NCI-H146 treated with DMSO at 0.1 percent for 48 hours (cell line): ENCODE measurements around the gene U2AF1L4.
A peak's percentile ranks its signal among the peaks of the same experiment; 100 is the strongest.
"Not testable (repeated sequence)": the region's sequence is repeated elsewhere in the genome, so short reads cannot be mapped to it uniquely, and the experiment has no call there.

Source experiments
- DNase-seq: peaks from one replicate; lab custom pipeline; 2025; ENCODE audit not compliant: unreplicated experiment; lab: John Stamatoyannopoulos, UW

Gene U2AF1L4

DNA sequence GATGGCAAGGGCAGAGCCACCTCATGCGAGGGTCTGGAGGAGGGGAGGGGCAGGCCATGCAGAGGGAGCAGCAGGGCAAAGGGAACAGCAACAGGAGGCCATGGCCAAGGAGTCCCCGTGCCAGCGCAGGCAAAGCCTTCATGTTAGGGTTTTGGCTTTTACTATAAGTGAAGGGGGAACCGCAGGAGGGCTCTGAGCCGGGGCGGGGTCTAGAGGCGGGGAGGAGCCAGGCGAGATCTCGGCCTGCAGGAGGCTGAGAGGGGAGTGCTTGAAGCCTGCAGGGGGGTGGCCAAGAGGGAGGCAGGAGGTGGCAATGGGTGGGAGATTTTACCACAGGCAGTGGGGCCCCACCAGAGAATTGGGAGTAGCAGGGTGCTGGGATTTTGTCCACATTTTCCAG is 36.4 kb upstream of the U2AF1L4 start:
- DNase-seq, result no peak

GRCh38 chr19:35780717-35781116 is 35.5 kb upstream of the U2AF1L4 start:
- no peak for DNase-seq

- no peak for DNase-seq
Measured at GRCh38 chr19:35780058-35780457, 34.8 kb upstream of the U2AF1L4 start.

DNA sequence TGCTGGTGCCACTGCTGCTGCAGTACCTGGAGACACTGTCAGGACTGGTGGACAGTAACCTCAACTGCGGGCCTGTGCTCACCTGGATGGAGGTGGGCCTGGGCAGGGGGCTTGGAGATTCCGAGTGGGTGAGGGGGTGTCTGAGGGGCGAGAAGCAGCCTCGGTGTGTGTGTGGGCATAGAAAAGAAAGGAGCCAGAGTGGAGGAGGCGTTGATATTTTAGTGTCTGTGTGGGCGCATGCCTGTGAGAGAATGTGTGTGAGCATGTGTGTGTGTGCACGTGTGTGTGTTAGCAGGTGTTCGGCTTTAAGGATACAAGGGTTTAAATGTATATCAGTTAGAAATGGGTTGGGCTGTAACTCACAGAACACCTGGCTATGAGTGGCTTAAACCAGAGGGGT is 33.8 kb upstream of the U2AF1L4 start:
- no peak for DNase-seq

GRCh38 chr19:35777961-35778360 is 32.7 kb upstream of the U2AF1L4 start:
- DNase-seq, result no peak

DNA sequence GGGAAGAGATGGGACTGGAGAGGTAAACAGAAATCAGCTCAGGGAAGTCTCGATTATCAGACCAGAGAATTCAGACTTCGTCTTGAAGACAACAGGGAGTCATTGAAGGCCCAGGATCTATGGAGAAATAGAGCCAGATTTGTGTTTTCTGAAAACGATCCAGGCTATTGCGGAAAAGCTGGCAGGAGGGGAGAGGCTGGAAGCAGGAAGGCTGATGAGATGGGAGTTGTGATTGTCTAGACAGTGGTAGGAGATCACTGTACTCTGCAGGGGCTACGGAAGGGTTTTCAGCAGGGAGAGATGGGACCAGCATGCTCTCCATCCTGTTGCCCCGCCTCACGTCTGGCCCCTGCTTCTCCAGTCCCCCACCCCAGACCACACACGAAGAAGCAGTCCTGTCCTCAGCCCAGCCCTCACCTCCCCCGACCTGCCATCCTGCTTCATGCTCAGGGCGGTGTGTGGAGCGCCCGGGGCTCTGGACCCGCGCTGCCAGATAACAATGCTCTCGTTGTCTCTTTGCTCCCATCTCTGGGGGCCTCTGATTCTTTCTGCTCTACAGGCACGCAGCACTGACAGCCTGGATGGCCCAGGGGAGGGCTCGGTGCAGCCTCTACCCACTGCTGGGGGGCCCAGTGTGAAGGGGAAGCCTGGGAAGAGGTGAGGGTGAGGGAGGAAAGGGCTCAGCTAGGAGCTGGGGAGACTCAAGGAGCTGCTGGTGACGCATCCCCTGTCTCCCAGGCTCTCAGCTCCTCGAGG is 32.0 kb upstream of the U2AF1L4 start:
- DNase-seq, result no peak

- DNase-seq, result no peak
Measured at GRCh38 chr19:35776102-35776788, 31.0 kb upstream of the U2AF1L4 start.

DNA sequence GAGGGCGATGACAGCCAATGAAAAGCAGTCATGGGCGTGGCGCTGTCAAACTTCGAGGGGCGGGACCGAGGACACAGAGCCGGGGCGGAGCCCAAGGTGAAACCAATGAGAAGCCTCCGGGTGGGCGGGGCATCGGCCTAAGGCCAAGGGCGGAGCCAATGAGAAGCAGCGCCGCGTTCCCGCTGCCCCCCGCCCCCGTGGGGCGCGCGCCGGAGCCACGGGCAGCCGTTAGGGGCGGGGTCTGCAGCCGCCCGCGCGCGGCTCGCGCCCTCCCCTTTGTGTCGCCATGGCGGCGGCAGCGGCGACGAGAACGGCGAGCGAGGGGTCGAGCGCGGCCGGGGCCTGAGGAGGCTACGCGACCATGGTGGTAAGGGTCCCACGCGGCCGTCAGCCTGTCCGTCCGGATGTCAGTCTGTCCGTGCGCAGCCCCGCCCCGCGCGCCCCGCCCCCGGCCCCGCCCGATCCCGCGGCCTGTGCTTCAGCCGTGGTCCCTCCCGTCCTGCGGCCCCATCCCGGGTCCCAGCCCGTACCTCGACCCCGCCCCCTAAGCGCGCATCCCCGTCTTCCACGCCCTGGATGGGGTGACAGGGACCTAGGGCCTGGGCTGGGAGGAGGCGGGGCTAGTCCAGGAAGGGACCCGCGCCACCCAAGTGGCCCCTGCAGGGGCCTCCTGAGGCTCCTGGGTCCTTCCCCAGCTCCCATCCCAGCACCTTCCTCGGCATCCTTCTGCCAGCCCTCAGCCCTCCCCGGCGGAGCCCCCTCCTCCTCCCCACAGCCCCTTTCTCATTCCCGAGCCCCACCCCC is 30.3 kb upstream of the U2AF1L4 start, which contains the start of gene ARHGAP33:
Gene ARHGAP33 (plus strand): TSS at position 267 of the 804 bp plus-strand sequence. CDS start 95 bp downstream, at position 362.
- DNase-seq, result peak; percentile 97

GRCh38 chr19:35775046-35775297 is 29.8 kb upstream of the U2AF1L4 start:
- no peak for DNase-seq

- peak; percentile 29 for DNase-seq
Measured at GRCh38 chr19:35774274-35775045, 29.2 kb upstream of the U2AF1L4 start.

DNA sequence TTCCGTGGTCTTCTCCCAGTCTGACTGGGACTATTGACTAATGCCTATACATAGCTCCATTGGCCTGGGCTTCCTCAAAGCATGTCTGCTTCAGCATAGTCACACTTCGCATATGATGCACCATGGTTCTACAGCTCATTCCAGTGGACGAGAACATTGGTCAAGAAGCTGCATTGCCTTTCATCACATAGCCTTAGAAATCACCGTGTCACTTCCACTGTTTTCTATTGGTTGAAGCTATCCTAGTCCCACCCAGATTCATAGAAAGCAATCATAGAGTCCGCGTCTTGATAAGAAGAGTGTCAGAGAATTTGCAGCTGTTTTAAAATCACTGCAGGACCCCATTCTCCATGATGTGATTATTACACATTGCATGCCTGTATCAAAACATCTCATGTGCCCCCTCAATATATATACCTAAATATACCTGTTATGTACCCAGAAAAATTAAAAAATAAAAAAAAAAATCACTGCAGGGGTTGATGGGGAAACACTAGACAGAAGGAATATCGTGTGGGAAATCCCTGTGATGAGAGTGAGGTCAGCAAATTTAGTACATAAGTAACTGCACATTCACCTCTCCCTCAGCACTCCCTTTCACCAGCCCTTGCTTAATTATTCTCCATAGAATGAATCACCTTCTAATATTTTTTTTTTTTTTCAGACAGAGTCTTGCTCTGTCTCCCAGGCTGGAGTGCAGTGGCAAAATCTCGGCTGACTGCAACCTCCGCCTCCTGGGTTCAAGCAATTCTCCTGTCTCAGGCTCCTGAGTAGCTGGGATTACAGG is 28.0 kb upstream of the U2AF1L4 start:
- DNase-seq, result no peak

GRCh38 chr19:35772362-35772761 is 27.1 kb upstream of the U2AF1L4 start:
- not testable (repeated sequence) for DNase-seq

DNA sequence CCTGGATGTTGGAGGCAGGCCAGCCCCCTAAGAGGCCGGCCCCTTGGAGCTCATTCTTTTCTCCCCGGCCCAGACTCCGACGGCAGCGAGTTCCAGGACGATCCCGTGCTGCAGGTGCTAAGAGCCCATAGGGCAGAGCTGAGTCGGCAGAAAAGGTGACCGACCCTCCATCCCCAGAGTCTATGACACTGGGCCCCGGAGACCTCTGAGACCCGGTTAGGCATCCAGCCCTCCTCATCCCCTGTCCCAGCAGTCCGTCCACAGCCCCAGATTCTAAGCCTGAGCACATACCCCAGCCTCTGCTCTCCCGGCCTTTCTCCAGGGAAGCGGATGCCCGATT is 22.8 kb upstream of the U2AF1L4 start:
- DNase-seq, result no peak

DNA sequence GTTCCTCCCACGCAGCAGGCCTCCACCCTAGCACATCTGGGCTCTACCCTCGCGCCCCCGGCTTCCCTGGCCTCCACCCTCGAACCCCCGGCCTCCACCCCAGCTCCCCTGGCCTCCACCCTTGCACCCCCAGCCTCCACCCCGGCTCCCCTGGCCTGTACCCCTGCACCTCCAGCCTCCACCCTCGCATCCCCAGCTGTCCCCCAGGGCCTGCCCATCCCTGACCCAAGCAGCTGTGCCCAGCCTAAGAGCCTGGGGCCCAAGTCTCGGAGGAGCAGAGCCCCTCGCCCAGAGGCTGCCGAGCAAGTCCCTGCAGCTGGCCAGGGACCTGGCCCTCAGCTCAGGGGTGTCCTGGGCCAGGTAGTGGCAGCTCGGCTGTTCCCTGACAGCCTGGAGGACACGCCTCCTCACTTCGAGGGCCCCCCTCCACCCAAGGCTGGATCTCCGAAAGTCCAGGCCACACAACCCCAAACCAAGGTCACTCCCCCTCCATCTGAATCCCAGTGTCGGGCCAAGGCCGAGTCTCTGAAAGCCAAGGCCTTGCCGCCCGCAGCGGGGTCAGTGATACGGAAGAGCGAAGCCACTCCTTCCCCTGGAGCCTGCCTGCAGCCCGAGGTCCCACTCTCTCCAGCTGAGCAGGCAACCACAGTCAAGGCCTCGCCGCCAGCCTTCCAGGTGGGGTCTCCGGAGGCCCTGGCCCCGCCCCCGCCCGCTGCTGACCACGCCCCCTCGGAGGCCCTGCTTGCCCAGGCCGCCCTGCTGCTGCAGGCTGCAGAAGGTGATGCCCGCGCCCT is 22.3 kb upstream of the U2AF1L4 start:
- DNase-seq, result no peak

GRCh38 chr19:35766571-35767104 is 21.4 kb upstream of the U2AF1L4 start:
- no peak for DNase-seq

- no peak for DNase-seq
Measured at GRCh38 chr19:35764432-35765315, 19.5 kb upstream of the U2AF1L4 start.

DNA sequence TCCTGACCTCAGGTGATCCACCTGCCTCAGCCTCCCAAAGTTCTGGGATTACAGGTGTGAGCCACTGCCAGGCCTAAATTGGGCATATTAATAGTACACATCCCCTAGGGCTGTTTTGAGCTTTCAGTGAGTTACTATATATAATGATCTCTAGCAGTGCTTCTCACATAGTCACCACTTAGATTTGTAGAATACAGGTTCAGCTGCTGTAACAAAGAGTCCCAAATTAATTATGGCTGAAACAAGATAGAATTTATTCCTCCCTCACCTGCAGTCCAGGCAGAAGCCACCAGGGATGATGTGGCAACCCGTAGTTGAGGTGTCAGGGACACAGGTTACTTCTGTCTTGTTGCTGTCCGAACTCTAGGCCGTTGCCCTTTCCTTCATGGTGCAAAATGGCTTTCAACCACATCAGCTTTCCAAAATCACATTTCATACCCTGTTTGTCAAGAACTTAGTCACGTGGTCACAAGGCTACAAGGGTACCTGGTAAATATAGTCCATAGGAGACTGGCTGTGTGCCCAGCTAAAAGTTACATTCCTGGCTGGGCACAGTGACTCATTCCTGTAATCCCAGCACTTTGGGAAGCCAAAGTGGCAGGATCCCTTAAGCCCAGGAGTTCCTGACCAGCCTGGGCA is 15.6 kb upstream of the U2AF1L4 start:
- DNase-seq, result no peak

DNA sequence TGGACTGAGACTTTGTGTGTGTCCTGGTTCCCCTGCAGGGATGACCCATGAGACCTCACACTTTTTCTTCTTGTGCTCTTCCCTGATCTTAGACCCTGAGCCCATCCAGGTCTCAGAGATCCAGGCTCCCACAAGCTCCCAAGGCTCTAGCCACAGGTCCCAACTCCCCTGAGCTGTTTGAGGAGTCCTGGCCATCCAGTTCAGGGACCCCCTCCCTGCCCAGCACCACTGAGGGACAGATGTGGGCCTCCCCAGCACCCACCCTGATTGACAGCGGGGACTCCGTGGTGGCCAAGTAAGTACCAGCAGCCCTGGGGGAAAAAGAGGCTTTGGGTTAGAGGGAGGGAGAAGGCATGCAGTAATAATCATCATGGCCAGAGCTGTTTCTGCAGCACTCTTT is 14.5 kb upstream of the U2AF1L4 start:
- DNase-seq, result no peak
